Panc1 (cell line): ENCODE measurements around the gene KLK8.

Experiments
- CTCF ChIP-seq: fragments of 450-650 bp; IDR thresholded peaks from 2 replicates; pipeline ENCODE4 v1.5.1; 2017; ENCODE audit warnings: mild to moderate bottlenecking
- POLR2AphosphoS5 ChIP-seq: IDR thresholded peaks from 2 replicates; pipeline ENCODE4 v1.6.1; 2012; ENCODE audit warnings: mild to moderate bottlenecking, low read depth, low read length, moderate library complexity
- REST ChIP-seq, 2 experiments: IDR thresholded peaks; 2 replicates each; pipeline ENCODE4 v1.6.1; 2011 to 2012; ENCODE audit warnings: low read depth in 2 of 2, control low read depth in 1 of 2, low read length in 1 of 2, mild to moderate bottlenecking in 1 of 2, moderate library complexity in 1 of 2; ENCODE audit not compliant: insufficient read depth in 1 of 2

- peak; percentile 81 for TF ChIP-seq CTCF
- no peak for TF ChIP-seq POLR2AphosphoS5
- TF ChIP-seq REST (IDR thresholded peaks at IDR 0.05; ENCODE audit: insufficient read depth in 1 of 2, low read depth in 2 of 2, low read length in 1 of 2), result no peak
These were observed 19.7 kb upstream of the KLK8 start for GRCh38 chr19:51020988-51021651.
